OCI-LY1 (cell line): ENCODE measurements around the gene RNF157.

ENCODE experiments used
- CTCF ChIP-seq: fragments of 200-600 bp; sonication (generic), shearing (Covaris generic); IDR thresholded peaks from 2 replicates; pipeline ENCODE4 v1.5.1; 2017; ENCODE audit warnings: mild to moderate bottlenecking, antibody characterized with exemption, low read length, moderate library complexity, mixed read lengths
- EZH2 ChIP-seq: fragments of 200-600 bp; sonication (generic), shearing (Covaris generic); IDR thresholded peaks from 2 replicates; pipeline ENCODE4 v1.8.0; 2017; ENCODE audit warnings: borderline replicate concordance, mixed run types, mild to moderate bottlenecking, antibody characterized with exemption, low read length, moderate library complexity, mixed read lengths

GRCh38 chr17:76152591-76152990, 87.7 kb downstream of the RNF157 start:
- TF ChIP-seq CTCF (no peak), EZH2 (no peak)
